Measurements from ENCODE around the gene RAPGEF2. TPM values are rescaled to one million over a fixed set of nuclear protein-coding genes. Genes with fewer than 3 reads are reported as not detected.

Gene RAPGEF2
- total and polyA plus RNA-seq, 2 donors (not counting 1 experiment from before 2014, with no cell fraction given), result 10.9 to 45.8 TPM

DNA sequence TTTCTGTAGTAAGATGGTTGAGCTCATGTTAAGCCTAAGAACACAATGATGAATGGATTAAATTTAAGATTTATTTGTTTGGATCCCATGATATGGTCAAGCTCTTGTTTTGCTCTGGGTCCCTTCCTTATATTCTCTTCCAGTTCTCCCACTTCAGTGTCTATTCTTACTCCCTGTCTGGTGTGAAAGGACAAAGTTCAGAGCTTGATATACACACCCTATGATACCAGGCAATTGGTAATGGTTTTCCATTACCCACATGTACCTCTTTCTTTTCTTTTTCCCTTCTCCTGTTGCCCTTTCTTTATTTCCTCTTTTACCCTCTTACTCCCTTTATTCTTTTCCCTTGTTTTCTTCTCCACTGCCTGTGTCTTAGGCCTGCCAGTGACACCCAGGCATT lies 223.6 kb downstream of the RAPGEF2 start:
- H3K79me2 ChIP-seq (ENCODE audit: control insufficient read depth, insufficient read depth, low read length), result no peaks in the 10 kb centered on the region
- Mint-ChIP-seq H3K4me1 (no peaks in the 10 kb centered on the region), H3K9me3 (ENCODE audit: insufficient read depth) (no peaks in the 10 kb centered on the region), H3K27ac (no peak overlapping the region), H3K27me3 (no peaks in the 10 kb centered on the region), H3K4me3 (no peak overlapping the region)
- H3K4me1 ChIP-seq (ENCODE audit: control insufficient read depth in 2 of 2, insufficient read depth in 2 of 2, low read length in 2 of 2), result no peaks in the 10 kb centered on the region
- no peak for ATAC-seq (ENCODE audit: low read depth)
- H3K9ac ChIP-seq (ENCODE audit: low read length), result no peak overlapping the region
- POLR2A ChIA-PET, result no interaction called here
- no peak overlapping the region for H3K27ac ChIP-seq (ENCODE audit: low read length in 2 of 2)
- TF ChIP-seq, protein P1, sequence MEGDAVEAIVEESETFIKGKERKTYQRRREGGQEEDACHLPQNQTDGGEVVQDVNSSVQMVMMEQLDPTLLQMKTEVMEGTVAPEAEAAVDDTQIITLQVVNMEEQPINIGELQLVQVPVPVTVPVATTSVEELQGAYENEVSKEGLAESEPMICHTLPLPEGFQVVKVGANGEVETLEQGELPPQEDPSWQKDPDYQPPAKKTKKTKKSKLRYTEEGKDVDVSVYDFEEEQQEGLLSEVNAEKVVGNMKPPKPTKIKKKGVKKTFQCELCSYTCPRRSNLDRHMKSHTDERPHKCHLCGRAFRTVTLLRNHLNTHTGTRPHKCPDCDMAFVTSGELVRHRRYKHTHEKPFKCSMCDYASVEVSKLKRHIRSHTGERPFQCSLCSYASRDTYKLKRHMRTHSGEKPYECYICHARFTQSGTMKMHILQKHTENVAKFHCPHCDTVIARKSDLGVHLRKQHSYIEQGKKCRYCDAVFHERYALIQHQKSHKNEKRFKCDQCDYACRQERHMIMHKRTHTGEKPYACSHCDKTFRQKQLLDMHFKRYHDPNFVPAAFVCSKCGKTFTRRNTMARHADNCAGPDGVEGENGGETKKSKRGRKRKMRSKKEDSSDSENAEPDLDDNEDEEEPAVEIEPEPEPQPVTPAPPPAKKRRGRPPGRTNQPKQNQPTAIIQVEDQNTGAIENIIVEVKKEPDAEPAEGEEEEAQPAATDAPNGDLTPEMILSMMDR (IDR thresholded peaks at IDR 0.05), result no peak
- TF ChIP-seq EZH2 (IDR thresholded peaks at IDR 0.05; ENCODE audit: borderline replicate concordance, insufficient read depth, low read depth, low read length, poor library complexity, severe bottlenecking), result no peak
- H3K9me3 ChIP-seq (ENCODE audit: control extremely low read depth in 1 of 3, control insufficient read depth in 2 of 3, insufficient read depth in 1 of 3, low read length in 2 of 3), result no peaks in the 10 kb centered on the region
- intact Hi-C loops (cut with micrococcal nuclease), result no loop called here
- H3K4me3 ChIP-seq (ENCODE audit: control extremely low read depth in 1 of 5, extremely low read depth in 1 of 5, insufficient read depth in 1 of 5, low read depth in 2 of 5, low read length in 4 of 5), result no peak overlapping the region
- H3K36me3 ChIP-seq (replicated peaks in 1 of 2; ENCODE audit: control extremely low read depth in 1 of 2, control insufficient read depth in 1 of 2, extremely low read depth in 1 of 2, insufficient read depth in 2 of 2, low read length in 1 of 2), result peaks cover 0 to 4% of the 10 kb centered on the region in 2 experiments
- DNase-seq, result no peak
- H2AFZ ChIP-seq (ENCODE audit: insufficient read depth, low read depth, low read length, poor library complexity, severe bottlenecking), result no peak overlapping the region
- no peak overlapping the region for H3K4me2 ChIP-seq (replicated peaks; ENCODE audit: low read depth, low read length, poor library complexity, severe bottlenecking)
- no peaks in the 10 kb centered on the region for H3K27me3 ChIP-seq (replicated peaks in 1 of 4; ENCODE audit: control extremely low read depth in 1 of 4, control insufficient read depth in 3 of 4, insufficient read depth in 4 of 4, low read length in 3 of 4)
- H4K20me1 ChIP-seq (ENCODE audit: control insufficient read depth, insufficient read depth, low read length, poor library complexity, severe bottlenecking), result no peaks in the 10 kb centered on the region
- CTCF ChIA-PET, result no interaction called here

DNA sequence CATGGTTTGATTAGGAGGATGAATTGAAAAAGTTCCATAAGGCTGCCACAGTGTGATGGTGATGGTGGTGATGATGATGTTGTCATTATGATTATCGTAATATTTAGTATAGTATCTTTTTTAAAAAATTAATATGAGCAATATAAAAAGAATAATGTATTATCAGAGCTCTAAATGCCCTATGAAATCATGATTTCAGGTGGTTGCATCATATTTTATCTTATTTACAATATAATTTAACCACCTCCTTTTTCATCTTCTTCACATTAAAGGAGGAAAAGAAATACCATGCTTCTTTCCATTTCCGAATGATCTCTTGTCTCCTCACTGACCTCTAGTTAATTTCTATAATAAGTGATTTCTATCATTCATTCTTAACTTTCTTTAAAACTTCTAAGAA lies 225.9 kb downstream of the RAPGEF2 start:
- Mint-ChIP-seq H3K9me3 (ENCODE audit: insufficient read depth) (no peaks in the 10 kb centered on the region), H3K27me3 (no peaks in the 10 kb centered on the region), H3K4me3 (no peak overlapping the region), H3K4me1 (no peaks in the 10 kb centered on the region), H3K27ac (no peak overlapping the region)
- no CpG with 5 or more reads among the region's 2 CpGs for WGBS (ENCODE audit: insufficient coverage)
- Histone ChIP-seq H3K9me3 (ENCODE audit: control extremely low read depth in 1 of 3, control insufficient read depth in 2 of 3, insufficient read depth in 1 of 3, low read length in 2 of 3) (no peaks in the 10 kb centered on the region), H3K27me3 (replicated peaks in 1 of 4; ENCODE audit: control extremely low read depth in 1 of 4, control insufficient read depth in 3 of 4, insufficient read depth in 4 of 4, low read length in 3 of 4) (no peaks in the 10 kb centered on the region), H3K9ac (ENCODE audit: low read length) (no peak overlapping the region), H4K20me1 (ENCODE audit: control insufficient read depth, insufficient read depth, low read length, poor library complexity, severe bottlenecking) (no peaks in the 10 kb centered on the region), H3K79me2 (ENCODE audit: control insufficient read depth, insufficient read depth, low read length) (no peaks in the 10 kb centered on the region), H3K4me1 (ENCODE audit: control insufficient read depth in 2 of 2, insufficient read depth in 2 of 2, low read length in 2 of 2) (no peaks in the 10 kb centered on the region), H3K36me3 (replicated peaks in 1 of 2; ENCODE audit: control extremely low read depth in 1 of 2, control insufficient read depth in 1 of 2, extremely low read depth in 1 of 2, insufficient read depth in 2 of 2, low read length in 1 of 2) (peaks cover 0 to 4% of the 10 kb centered on the region in 2 experiments), H3K27ac (ENCODE audit: low read length in 2 of 2) (no peak overlapping the region), H3K4me2 (replicated peaks; ENCODE audit: low read depth, low read length, poor library complexity, severe bottlenecking) (no peak overlapping the region), H2AFZ (ENCODE audit: insufficient read depth, low read depth, low read length, poor library complexity, severe bottlenecking) (no peak overlapping the region), H3K4me3 (ENCODE audit: control extremely low read depth in 1 of 5, extremely low read depth in 1 of 5, insufficient read depth in 1 of 5, low read depth in 2 of 5, low read length in 4 of 5) (no peak overlapping the region)
- ChIA-PET CTCF (no interaction called here), POLR2A (no interaction called here)
- intact Hi-C loops (cut with micrococcal nuclease), result no loop called here
- no peak for DNase-seq
- ATAC-seq (ENCODE audit: low read depth), result no peak
- TF ChIP-seq EZH2 (IDR thresholded peaks at IDR 0.05; ENCODE audit: borderline replicate concordance, insufficient read depth, low read depth, low read length, poor library complexity, severe bottlenecking), result no peak
- TF ChIP-seq, protein P1 (IDR thresholded peaks at IDR 0.05), result no peak

All from B cell (primary cell).